AG09319 (cell line): ENCODE results near the gene REG1A.

Experiments
- DNase-seq: peaks from one replicate; pipeline ENCODE4 v3.0.0-alpha.2; 2010; ENCODE audit warnings: low read depth; ENCODE audit errors: extremely low read depth
- TF ChIP-seq, protein P1 (sequence below): IDR thresholded peaks from 2 replicates; pipeline ENCODE4 v1.5.1; 2011; ENCODE audit warnings: low read depth, mild to moderate bottlenecking, inconsistent platforms, low read length, moderate library complexity

The REG1A gene

DNA sequence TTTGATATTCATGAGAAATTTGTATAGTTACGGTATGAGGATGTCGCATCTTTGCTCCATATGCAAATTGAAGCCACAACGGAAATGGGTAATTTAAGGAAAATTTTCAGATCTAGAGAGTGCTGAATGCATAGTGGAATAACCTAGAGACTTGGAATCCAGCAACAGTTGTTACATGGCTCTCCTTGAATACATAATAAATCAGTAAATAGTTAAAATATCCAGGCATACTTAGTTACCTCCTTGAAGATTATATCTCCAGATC is 5.4 kb downstream of the REG1A start:
- TF ChIP-seq, protein P1, sequence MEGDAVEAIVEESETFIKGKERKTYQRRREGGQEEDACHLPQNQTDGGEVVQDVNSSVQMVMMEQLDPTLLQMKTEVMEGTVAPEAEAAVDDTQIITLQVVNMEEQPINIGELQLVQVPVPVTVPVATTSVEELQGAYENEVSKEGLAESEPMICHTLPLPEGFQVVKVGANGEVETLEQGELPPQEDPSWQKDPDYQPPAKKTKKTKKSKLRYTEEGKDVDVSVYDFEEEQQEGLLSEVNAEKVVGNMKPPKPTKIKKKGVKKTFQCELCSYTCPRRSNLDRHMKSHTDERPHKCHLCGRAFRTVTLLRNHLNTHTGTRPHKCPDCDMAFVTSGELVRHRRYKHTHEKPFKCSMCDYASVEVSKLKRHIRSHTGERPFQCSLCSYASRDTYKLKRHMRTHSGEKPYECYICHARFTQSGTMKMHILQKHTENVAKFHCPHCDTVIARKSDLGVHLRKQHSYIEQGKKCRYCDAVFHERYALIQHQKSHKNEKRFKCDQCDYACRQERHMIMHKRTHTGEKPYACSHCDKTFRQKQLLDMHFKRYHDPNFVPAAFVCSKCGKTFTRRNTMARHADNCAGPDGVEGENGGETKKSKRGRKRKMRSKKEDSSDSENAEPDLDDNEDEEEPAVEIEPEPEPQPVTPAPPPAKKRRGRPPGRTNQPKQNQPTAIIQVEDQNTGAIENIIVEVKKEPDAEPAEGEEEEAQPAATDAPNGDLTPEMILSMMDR = no peak
- no peak for DNase-seq

DNA sequence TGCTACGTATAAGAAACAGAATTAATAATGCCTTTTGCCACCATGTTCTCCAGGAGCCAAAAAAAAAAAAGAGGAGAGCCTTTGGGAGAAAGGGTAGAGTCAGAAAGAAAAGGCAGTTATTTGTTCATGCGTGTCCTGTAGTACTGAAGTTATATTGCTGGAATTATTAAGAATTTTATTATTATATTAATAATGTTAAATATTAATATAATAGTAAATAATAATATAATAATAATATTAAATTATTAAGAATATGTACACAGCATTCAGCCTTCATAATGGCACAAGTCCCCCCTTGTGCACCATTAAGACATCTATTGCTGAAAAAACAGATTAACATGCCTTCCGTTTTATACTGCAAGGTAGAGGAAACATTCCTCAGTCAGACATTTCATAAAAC is 8.1 kb downstream of the REG1A start:
- DNase-seq = no peak
- TF ChIP-seq, protein P1 = no peak

DNA sequence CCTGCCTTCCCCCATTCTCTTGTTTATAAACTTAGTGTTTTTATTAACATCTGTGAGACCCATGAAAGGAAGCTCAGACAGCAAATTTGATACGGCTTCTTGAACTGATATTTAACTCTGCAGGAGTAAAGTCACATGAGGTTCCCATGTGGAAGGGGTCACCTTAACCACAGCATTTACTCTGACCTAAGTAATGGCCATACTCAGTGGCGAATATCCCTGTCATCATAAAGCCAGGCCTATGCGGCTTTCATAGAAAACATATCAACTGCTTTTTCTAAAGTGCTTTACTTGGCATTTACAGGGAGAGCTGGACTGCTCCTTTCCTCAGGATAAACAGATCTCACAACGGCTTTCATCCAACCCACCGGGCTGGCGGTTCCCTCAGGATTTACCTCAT is 9.0 kb downstream of the REG1A start:
- no peak for DNase-seq
- TF ChIP-seq, protein P1 = no peak

DNA sequence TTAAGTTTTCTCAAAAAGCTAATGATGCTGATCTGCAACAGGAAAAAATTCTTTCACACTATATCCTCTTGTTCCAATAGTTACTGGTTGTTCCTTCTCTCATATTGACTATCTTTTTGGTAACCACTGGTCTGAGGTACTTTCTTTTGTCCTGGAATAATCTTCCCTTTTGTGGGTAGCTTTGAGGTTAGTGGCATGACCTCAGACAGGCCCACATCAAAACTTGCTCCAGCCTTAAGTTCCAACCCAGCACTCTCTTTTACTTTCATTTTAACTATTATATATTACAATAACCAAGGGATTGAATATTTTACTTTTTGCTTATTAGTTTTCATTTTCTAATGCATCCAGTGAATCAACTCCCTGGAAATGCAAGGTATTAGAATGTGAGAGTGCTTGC is 9.5 kb downstream of the REG1A start:
- TF ChIP-seq, protein P1 = no peak
- DNase-seq = no peak

DNA sequence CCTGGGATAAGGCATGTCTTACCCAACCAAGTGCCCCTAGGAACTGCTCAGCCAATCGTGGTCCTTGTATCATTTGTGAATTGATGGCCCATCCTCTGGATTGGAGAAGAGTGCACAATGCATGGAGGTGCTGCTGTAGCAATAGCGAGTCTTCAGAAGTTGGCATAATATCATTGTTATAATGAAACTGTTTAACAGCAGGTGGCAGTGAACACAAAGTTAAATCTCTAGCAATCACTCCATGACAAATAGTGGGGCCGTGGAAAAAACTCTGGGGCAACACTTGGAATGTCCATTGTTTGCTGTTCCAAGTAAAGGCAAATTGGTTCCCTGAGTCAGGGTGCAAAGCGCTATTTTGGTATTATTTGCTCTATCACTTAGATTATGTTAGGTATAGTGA is 11.4 kb downstream of the REG1A start:
- TF ChIP-seq, protein P1 = no peak
- DNase-seq = no peak

DNA sequence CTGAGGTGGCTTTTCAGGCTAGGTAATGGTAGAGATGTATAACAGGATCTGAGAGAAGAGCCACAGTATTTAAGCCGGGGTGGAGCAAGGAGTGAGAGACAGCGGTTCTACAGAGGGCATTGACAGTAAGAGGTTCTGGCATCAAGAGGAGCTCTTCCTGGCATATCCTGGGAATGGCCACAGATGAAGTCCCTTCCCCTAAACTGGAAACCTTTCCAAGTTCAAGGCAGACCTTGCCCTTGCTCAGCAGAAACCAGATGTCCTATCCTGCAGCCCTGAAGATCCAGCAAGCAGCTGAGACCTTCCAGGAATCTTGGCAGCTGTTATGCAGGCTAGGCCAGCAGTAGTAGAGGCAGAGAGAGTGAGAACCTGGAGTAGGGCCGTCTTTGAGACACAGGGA is 18.1 kb downstream of the REG1A start:
- DNase-seq = no peak
- TF ChIP-seq, protein P1 = no peak

DNA sequence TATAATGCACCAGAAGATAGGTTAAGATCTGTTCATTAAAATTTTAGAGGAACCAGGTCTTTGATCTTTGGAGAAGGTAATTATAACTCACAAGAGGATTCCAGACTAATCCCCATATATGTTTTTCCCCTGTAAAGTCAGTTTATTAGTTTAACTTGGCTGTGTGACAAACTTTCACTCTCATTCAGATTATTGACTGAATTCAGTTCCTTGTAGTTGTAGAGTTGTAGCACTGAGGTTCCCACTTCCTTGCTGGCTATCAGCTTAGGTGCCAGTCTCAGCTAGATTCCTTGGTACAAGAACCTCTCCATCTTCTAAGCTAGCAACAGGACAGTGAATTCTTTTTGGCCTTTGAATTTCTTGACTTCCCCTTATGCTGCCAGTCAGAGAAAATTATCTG is 19.1 kb downstream of the REG1A start:
- TF ChIP-seq, protein P1 = no peak
- DNase-seq = no peak
